Measurements from ENCODE around the gene FGFR3. TPM values are rescaled to one million over a fixed set of nuclear protein-coding genes. Genes with fewer than 3 reads are reported as not detected.

Gene FGFR3
- total and polyA plus RNA-seq, 8 donors = 1.2 to 530 (median 26.9) TPM

GRCh38 chr4:1770791-1771231 is 22.3 kb upstream of the FGFR3 start:
- Histone ChIP-seq H3K27ac (no peak overlapping the region), H3K9me3 (no peaks in the 10 kb centered on the region), H3K27me3 (peaks cover 0 to 80% (median 10%) of the 10 kb centered on the region in 3 donors), H3K4me3 (no peak overlapping the region), H3K4me1 (peaks cover 12 to 38% (median 34%) of the 10 kb centered on the region in 4 donors), H3K36me3 (no peaks in the 10 kb centered on the region)
- TF ChIP-seq CTCF (IDR thresholded peaks at IDR 0.05) (no peak), POLR2A (IDR thresholded peaks at IDR 0.05) (no peak), EP300 (IDR thresholded peaks at IDR 0.05) (no peak), POLR2AphosphoS5 (IDR thresholded peaks at IDR 0.05) (no peak)
- intact Hi-C loops (cut with DNase I; ENCODE audit: low total_unique reads) = no loop called here
- DNase-seq = no peak
- 75 to 88% (median 83%) methylated on average over 6 to 11 of the region's 11 CpGs for WGBS, 5 donors

GRCh38 chr4:1771555-1772305 is 21.4 kb upstream of the FGFR3 start:
- intact Hi-C loops (cut with DNase I; ENCODE audit: low total_unique reads) = no loop called here
- no peak overlapping the region for H3K4me3 ChIP-seq
- H3K4me1 ChIP-seq = peaks cover 10 to 33% (median 26%) of the 10 kb centered on the region in 4 donors
- H3K27ac ChIP-seq = no peak overlapping the region
- H3K9me3 ChIP-seq = no peaks in the 10 kb centered on the region
- TF ChIP-seq POLR2AphosphoS5 (IDR thresholded peaks at IDR 0.05) = no peak
- no peak for TF ChIP-seq EP300 (IDR thresholded peaks at IDR 0.05)
- TF ChIP-seq CTCF (IDR thresholded peaks at IDR 0.05) = no peak
- no peak for TF ChIP-seq POLR2A (IDR thresholded peaks at IDR 0.05)
- 31 to 62% (median 42%) methylated on average over 6 to 27 of the region's 28 CpGs for WGBS, 5 donors
- peak in 1 of 2 donors; percentile 78 for DNase-seq
- H3K27me3 ChIP-seq = peaks cover 0 to 73% (median 5%) of the 10 kb centered on the region in 3 donors
- no peaks in the 10 kb centered on the region for H3K36me3 ChIP-seq

GRCh38 chr4:1772853-1773538 is 20.1 kb upstream of the FGFR3 start:
- Histone ChIP-seq H3K4me3 (no peak overlapping the region), H3K36me3 (no peaks in the 10 kb centered on the region), H3K4me1 (peaks cover under 1 to 24% (median 16%) of the 10 kb centered on the region in 4 donors), H3K27me3 (peaks cover 0 to 67% (median 0%) of the 10 kb centered on the region in 3 donors), H3K27ac (no peak overlapping the region), H3K9me3 (no peaks in the 10 kb centered on the region)
- peak in 1 of 2 donors; percentile 66 for DNase-seq
- intact Hi-C loops (cut with DNase I; ENCODE audit: low total_unique reads) = no loop called here
- TF ChIP-seq EP300 (IDR thresholded peaks at IDR 0.05) (no peak), POLR2A (IDR thresholded peaks at IDR 0.05) (no peak), CTCF (IDR thresholded peaks at IDR 0.05) (no peak), POLR2AphosphoS5 (IDR thresholded peaks at IDR 0.05) (no peak)
- 42 to 72% (median 47%) methylated on average over 14 to 30 of the region's 30 CpGs for WGBS, 5 donors

GRCh38 chr4:1773754-1774153 is 19.3 kb upstream of the FGFR3 start:
- intact Hi-C loops (cut with DNase I; ENCODE audit: low total_unique reads) = no loop called here
- TF ChIP-seq POLR2AphosphoS5 (IDR thresholded peaks at IDR 0.05) (no peak), CTCF (IDR thresholded peaks at IDR 0.05) (no peak), EP300 (IDR thresholded peaks at IDR 0.05) (no peak), POLR2A (IDR thresholded peaks at IDR 0.05) (no peak)
- Histone ChIP-seq H3K36me3 (no peaks in the 10 kb centered on the region), H3K4me1 (peaks cover 0 to 23% (median 10%) of the 10 kb centered on the region in 4 donors), H3K27ac (no peak overlapping the region), H3K9me3 (no peaks in the 10 kb centered on the region), H3K27me3 (peaks cover 0 to 66% (median 0%) of the 10 kb centered on the region in 3 donors), H3K4me3 (no peak overlapping the region)
- DNase-seq = no peak
- 75 to 91% (median 87%) methylated on average over 6 to 10 of the region's 10 CpGs for WGBS, 5 donors
